ENCODE measurements around the gene ADCY5. TPM values are rescaled to one million over a fixed set of nuclear protein-coding genes. Genes with fewer than 3 reads are reported as not detected.

Gene ADCY5
- total RNA-seq, 1 donor from 2014 or later = 0.07 TPM

DNA sequence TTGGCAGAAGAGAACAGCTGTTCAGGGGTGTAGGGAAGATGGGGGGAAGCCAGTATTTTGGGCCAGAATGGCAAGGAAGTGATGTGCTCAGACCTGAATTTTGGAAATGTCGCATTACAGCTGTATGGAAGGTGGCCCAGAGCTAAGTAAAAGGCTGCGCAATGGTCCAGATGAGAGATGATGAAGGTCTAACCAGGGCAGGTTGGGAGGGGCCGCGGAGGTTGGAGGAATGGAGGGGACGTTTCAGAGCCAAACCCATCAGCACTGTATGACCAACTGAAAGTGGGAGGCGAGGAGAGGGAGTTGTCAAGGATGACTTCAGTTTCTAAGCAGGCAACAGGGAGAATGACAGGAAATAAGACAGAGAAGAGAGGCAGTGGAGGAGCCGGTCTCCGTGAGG is 60.8 kb downstream of the ADCY5 start:
- no peak for DNase-seq (ENCODE audit: low read depth, low spot score)

DNA sequence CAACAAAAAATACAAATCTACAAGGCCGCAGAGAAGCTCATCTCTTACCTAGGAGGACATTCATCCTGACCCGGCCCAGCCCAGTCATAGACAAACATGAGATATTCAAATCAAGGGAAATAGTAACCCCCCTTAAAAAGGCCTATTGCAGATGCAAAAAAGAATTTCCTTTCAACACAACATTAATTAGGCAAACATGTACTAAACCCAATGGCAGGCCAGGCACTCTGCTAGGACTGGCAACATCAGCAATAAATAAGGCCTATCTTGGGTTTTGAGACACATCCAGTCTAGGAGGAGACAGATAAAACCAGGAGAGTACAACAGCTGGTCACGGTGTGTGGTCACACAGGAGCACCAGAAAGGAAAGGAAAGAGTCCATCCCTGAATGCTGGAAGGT is 61.4 kb downstream of the ADCY5 start:
- DNase-seq (ENCODE audit: low read depth, low spot score) = no peak

DNA sequence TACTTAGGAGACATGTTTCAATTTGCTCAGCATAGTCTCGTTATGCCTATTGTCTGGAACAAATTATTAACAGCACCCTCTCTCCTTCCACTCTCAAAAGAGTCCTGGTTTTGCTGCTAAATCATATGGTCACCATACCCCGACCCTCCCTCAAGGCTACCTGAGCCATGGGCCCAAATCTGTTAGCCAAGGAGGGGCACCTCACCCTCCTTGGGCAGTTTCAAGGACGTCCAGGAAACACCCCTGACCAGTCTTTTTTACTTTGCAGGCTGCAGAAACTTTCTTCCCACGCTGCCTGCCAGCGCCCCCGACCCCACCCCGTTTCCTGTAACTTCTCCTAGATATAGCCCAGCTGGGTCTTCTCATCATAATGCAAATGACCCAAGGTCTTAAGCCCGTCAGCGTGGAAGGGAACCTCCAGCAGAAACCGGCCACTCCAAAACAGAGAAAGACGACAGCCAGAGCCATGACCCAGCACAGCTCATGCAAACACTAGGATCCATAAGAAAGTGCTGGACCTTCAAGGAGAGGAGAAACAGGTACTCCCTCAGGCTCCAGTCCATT is 62.3 kb downstream of the ADCY5 start:
- DNase-seq (ENCODE audit: low read depth, low spot score) = no peak

DNA sequence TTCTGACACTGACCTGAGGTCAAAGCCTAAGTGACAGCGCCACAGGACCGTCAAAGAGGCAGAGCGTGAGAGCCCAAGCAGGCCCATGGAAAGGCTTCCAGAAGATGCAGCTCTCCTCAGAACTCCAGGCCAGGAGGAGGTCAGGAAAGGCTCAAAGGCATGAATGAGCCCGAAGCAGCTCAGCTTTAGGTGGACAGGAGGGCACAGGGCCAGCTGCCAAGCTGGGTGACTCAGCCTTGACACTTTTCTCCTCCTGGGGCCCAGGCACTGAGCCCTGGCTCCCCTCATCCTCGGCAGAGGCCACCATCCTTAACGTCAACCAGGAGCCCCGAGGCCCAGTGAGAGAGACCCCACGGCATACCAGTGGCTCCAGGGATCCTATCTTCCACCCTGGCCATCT is 62.9 kb downstream of the ADCY5 start:
- no peak for DNase-seq (ENCODE audit: low read depth, low spot score)

DNA sequence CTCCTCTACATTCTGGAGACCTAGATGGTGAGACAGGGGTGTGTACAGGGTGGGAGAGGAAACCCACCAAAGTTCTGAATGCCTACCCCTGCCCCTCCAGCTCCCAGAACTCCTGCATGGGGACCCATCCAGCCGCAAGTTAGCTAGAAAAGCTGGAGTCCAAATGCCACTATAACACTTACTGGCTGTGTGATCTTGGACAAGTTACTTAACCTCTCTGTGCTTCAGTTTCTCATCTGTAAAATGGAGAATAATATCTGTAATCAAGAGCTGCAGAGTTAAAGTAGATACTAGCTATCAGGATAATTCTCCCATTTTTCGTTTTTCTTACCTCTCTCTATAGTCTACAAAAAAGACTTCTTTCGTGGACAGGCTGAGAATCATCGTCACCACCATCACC is 63.4 kb downstream of the ADCY5 start:
- DNase-seq (ENCODE audit: low read depth, low spot score) = no peak

DNA sequence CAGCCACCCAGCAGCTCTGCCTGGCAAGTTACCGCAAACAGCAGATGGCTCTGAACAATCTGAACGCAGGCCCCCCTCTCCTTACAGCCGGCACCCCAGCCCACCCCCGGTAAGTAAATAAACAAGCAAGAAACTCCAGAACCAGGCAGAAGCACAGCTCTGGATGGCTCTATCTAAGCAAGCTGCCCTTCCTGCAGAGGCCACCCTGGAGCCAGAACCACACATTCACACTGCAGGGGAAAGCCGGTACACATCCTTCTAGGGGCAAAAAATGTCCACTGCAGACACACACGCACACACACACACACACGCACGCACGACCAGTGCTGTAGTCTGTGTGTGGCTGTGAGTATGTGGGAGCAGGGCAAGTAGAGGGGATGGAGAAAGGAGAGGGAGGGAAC is 63.9 kb downstream of the ADCY5 start:
- DNase-seq (ENCODE audit: low read depth, low spot score) = no peak

DNA sequence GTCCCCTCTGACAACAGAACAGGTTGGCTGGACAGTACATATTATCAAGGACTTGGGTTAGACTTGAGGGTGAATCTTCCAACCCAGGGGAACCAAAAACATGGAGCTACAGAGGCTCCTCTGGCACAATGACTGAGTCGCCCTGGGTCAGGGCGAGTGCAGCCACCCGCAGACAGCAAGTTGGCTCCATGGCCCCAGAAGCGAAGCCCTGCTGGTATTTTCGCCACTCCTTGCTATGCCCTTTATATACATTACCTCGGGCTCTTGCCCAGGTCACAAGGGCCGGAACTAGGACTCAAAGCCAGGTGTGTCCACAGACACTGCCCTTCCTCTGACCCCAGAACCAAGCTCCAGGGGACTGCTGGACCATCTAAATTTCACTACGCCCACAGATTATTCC is 64.6 kb downstream of the ADCY5 start:
- no peak for DNase-seq (ENCODE audit: low read depth, low spot score)

DNA sequence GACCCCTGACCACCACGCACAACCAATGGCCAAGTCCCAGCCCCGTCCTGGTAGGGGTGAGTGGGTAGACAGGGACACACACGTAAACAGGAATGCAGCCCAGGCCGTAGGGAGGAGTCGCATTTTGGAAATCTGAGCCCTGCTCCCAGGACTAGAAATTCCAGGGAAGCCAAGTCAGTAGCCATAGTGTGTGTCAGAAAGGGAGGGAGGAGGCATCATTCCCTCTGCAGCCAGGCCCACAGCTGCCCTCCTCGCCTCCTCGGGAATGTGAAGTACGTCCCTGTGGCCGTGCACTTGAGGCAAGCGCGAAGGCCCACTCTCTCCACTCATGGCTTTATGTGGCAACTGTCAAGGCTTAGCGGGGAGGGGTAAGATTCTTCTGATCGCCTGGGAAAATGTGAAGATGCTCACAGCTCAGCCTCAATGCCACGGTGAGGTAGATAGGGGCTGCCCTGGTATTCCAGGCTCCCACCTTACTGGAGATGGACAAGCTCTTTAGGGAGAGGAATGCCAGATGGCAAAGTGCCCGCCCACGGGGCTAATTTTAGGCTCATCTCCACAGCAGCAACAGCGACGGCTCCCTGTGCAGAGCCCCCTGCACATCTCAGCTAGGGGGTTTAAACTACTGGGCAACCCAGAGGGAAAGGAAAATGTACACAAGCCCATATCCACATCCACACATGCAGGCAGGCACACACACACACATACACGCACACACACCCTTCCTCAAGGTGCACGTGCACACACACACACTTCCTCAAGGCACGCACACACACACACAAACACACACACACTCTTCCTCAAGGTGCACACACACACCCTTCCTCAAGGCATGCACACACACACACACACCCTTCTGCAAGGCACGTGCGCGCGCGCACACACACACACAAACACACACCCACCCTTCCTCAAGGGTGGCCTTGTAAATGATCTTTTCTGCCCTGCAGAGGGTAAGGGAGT is 65.5 kb downstream of the ADCY5 start:
- no peak for DNase-seq (ENCODE audit: low read depth, low spot score)

DNA sequence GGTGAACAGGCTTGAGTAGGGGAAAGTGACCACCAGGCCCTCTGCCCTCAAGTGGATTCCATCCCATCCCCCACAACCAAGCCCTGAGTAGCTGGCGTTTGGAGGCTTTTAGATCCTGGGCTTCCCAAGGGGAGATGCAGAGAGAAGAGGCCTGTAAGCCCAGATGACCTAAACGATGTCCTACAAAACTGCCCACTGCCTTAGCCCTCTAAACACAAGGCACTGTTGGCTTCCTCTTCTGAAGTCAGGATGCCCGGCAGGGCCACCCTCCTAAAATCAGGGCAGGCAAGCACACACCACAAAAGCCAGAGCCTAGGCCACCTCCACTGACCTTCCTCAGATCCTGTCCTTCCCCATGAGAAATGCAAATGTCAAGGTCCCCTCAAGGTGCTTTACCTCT is 68.6 kb downstream of the ADCY5 start:
- DNase-seq (ENCODE audit: low read depth, low spot score) = no peak

DNA sequence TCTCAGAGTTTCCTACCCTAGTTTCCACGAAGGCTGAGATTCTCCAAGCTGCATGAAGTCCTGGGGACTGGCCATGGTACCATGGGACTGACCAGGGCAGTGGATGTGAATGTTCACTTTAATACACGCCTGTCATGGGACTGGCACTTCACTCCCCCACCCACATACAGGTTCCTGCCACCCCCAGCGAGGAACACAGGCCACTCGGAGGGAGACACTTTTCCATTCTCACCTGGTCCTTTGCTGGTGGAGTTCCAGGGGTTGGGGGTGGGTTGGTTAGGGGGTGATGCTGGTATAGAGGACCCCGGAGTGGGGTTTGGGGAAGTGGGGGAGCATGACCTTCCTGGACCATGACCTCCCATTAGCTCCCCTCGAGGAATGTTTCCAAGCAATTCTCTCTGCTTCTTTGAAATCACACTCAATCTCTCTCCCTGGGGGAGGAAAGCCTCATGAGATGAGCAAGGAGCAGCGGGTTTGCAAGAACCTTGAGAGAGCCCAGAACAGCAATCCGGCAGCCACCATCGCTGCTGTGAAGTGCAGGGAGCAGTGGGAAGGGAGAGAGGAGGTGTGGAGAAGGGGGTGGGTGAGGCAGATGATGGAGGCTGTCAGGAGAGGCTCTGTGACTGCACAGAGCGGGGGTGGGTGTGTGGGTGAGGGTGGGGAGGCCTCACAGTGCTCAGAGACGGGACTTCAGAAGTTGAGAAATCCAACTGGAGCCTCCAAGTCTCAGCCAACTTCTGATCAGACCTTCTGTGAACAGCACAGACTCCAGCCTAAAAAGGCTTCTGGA is 69.7 kb downstream of the ADCY5 start:
- no peak for DNase-seq (ENCODE audit: low read depth, low spot score)

DNA sequence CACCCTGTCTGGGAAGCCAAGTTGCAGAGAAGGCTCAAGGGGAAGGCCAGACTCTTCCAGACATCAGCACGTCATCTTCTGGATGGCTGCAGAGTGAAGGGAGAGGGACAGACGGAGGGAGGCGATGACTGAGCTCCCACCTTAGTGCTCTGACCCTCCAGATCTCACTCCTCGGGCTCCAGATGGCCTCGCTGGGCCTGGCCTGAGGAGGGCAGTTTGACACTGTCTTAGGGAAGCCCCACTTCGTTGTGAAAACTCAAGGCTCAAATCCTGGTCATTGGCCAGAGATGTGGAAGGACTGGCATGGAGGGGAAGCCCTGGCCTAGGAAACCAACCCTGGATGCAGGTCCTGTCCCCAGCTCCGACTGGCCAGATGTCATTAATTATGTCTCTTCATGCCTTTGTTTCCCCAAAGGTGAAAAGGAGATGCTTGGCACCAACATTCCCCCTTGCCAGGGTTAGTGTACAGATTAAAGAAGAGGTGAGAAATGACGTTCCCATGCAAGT is 70.4 kb downstream of the ADCY5 start:
- no peak for DNase-seq (ENCODE audit: low read depth, low spot score)

DNA sequence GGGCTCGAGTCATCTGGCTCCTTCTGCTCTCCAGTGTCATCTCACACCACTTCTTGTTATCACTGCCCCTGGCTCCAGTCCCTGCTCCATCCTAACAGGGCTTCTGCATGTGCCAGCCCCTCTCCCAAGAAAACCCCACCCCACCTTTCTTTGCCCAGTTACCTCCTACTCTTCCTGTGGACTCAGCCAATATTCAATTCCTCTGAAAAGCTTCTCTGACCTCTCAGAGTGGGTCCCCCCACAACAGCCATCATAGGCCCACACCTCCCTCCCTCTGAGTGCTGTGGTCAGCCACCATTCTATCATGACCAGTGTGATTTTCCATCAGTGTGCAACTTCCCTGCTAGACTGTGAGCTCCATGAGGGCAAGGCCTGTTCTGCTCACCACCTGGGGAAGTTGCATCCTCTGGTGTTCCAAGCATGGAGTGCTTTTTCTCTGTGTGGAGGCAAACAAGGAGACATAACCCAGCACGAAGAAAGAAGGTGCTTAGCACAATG is 71.6 kb downstream of the ADCY5 start:
- DNase-seq (ENCODE audit: low read depth, low spot score) = no peak

DNA sequence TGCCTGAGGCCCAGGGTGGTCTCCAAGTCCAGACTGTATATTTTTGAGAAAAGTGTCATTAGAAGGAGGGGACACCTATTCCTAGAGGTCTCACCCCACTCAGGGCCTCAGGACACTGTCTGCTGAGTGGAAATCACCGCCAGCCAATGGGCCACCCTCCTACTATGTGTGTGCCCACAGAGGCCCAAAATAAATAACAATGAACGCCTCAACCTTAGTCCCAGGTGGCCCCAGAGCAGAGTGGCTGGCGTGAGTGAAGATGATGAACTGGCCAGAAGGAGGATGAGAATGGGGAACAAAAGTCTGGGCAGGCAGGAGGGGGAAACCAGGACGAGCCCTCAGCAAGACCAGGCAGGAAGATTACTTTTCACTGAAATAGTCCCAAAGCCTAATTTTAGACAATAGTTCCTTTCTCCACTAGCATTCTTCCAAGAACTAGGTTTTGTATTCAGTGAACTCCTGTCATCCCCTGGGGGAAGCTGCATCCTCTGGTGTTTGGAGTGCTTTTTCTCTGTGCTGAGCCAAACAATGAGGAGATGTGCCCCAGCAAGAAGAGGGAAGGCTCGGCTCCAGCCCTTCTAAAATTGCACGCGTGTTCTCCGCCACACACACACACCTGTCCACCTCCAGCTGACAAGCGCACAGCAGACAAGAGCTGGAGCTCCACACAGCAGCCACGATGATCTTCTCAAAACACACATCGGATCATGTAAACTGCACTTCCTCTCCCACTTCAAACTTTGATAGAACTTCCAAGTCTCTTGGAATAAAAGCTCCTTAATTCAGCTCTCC is 72.2 kb downstream of the ADCY5 start:
- DNase-seq (ENCODE audit: low read depth, low spot score) = no peak

DNA sequence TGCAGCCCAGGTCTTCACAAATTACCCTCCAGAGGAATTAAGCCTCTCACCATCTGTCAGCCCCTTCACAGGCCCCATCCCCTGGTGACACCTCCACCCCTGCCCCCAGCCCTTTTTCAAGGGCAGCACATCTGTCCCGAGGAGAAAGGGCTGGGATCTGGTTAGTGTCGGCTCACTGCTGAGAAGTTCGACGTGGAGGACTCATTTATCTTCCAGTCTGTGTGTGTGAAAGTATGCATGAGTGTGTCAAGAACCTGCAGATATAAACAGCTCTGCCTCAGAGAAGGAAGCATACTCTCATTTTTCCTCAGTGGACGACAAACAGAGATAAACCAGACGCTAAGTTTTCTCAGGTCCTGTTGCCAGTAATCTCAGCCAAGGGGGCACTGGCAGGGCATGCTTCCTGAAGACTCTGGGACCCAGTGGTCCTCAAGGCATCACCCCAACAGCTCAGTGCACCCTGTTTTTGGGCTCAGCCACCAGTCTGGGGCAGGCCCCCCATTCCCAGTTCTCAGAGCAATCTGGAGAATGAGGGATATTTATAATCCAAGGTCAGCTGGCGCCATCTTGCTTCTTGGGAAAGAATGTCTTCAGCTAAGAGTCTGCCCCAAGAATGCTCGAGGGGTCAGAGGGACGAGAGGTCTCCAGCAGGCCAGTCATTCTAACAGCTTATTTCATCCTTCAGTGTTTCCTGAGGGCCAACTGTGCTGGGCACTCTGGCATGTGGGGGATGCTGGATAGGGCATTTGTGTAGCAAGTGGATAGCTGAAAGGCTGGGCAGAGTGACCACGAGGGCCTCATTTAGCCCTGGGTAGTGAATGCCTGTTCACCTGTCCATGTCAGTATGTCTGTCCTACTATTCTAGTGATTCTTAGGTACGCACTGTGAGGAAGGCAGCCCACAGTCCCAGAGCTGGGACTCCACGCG is 73.6 kb downstream of the ADCY5 start:
- no peak for DNase-seq (ENCODE audit: low read depth, low spot score)

DNA sequence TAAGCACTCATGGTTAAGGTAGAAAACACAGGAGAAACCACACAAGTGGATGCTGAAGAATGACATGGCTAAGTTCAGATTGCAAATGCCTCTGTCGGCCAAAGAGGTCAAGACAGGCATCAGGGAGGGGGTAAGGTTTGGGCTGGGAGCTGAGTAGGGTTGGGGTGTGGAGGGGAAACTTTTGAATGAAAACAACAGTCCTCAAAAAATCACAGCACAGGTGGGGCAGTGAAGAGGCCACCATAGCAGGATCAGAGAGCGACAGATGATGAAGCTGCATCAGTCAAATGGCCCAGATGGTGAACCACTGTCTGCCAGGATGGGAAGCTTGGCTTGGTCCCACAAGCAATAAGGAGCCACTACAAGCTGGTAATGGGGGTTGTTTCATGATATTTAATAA is 74.9 kb downstream of the ADCY5 start:
- no peak for DNase-seq (ENCODE audit: low read depth, low spot score)

DNA sequence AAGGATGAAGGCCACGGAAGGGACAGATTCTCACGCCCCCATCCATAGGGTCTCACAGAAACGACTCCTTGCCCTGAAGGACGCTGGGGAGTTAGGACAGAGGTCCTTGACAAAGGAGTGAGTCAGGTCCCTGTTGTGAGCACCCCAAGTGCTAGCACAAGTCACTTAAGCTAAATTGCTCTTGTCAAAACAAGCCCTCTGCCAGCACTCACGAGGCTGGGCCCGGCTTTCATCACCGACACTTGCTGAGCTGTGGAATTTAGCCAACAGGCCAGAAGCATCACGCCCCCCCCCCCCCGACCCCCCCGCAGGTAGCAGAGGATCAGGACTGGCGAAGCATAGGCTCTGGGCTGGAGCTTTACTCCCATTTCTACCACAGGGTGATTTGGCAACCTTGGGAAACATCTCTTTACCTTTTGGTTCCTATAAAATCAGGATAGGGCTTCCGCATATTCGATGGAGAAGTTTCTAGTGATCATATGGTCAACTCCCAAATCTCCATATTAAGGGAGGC is 75.4 kb downstream of the ADCY5 start:
- DNase-seq (ENCODE audit: low read depth, low spot score) = no peak

DNA sequence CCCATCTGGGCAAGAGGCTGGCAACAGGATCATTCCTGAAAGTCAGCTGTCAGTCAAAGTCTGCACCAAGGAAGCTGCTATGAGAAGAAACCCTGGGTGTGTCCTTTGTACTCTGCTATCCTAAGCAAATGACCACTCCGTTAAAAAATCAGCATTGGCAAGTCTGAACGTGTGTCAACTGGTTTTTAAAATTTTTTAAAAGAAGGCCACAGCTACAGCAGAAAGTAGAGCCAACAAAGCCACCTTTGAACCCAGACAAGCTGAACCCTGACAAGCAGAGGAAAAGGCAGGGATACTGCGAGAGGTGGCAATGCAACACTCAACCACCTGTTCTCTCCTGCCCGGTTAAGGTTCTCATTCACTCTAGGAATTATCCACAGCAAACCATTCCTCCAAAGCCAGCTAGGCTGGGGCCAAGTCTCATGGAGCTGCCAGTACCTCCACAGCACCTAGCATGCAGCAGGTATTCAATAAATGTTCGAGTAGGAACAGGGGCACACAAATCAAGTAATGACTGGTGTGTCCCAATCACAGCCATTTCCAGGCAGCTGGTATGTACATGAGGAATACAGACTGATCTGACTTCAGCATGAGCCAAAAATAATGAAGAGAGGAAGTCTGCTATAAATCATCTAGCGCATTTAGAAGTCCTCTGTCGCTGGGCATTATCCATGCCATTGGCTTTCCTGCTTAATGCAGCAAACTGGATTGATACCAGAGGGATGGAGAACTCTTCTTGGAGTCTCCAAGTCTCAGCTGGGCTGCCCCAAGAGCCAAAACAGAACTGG is 76.0 kb downstream of the ADCY5 start:
- DNase-seq (ENCODE audit: low read depth, low spot score) = no peak

DNA sequence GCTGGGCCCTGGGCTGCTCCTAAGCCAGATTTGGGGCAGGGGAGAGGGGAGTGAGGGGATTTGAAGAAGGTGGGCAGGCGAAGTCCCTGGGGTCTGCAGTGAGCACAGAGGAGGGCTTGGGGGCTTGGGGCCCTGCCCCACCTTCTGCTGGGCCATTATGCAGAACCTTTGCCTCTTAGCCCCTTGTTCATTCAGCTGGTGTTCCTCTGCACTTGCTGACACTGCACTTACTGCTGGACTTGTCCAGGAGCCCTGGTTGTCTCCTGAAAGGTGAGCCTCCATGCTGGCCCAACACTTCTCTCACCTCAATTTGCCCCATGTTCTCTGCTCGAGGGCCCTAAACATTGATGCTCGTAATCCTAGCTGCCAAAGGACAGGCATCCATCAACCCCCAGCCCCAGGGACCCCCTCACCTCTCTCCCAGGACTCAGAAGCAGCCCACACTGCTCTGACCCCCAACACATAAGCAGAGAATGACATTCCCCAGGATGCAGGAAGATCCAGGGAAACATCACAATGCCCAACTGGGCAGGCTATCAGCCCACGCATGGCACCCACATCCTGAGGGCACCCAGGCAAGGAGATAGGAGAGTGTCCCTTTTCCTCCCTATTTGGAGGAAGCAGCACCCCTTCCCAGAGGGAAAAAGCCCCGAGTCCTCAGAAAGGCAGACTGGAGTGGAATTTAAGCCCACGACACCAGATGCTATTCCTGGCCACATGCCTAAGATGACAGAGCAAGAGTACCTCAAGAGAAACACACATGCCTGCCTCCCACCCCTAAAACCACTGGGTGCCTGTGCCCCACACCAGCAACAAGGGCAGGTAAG is 76.8 kb downstream of the ADCY5 start:
- DNase-seq (ENCODE audit: low read depth, low spot score) = no peak
